Ectodermal cell (in vitro differentiated cells): ENCODE data around the gene OASL.
"Not testable (repeated sequence)": the region's sequence is repeated elsewhere in the genome, so short reads cannot be mapped to it uniquely, and the experiment has no call there.

Experiments
- H3K27ac ChIP-seq: 2 replicates; pipeline ENCODE4 v1.7.0; 2013; ENCODE audit warnings: mild to moderate bottlenecking, low read depth, low read length; ENCODE audit not compliant: insufficient read depth, poor library complexity, severe bottlenecking
- H3K27me3 ChIP-seq: 2 replicates; pipeline ENCODE4 v1.7.0; 2013; ENCODE audit warnings: mild to moderate bottlenecking, low read length; ENCODE audit not compliant: insufficient read depth, control insufficient read depth, poor library complexity, severe bottlenecking
- H3K36me3 ChIP-seq: one replicate; pipeline ENCODE4 v1.7.0; 2013; ENCODE audit warnings: low read length; ENCODE audit not compliant: control insufficient read depth, insufficient read depth
- H3K4me1 ChIP-seq: one replicate; pipeline ENCODE4 v1.7.0; 2013; ENCODE audit warnings: low read length; ENCODE audit not compliant: control insufficient read depth, insufficient read depth
- H3K4me3 ChIP-seq: 2 replicates; pipeline ENCODE4 v1.7.0; 2013; ENCODE audit warnings: low read depth, low read length, control low read depth; ENCODE audit not compliant: insufficient read depth
- H3K9me3 ChIP-seq: 2 replicates; pipeline ENCODE4 v1.7.0; 2013; ENCODE audit warnings: mild to moderate bottlenecking, low read length, moderate library complexity; ENCODE audit not compliant: control insufficient read depth
- WGBS, 2 experiments: methylation state at CpG; one replicate each; pipeline ENCODE4 v1.1.7; 2013; ENCODE audit warnings: missing lambda C conversion rate in 2 of 2; 5-methylcytosine and 5-hydroxymethylcytosine counted together

OASL gene

GRCh38 chr12:121059031-121059898 lies 20.2 kb upstream of the OASL start:
- no peaks in the 10 kb centered on the region for H3K27me3 ChIP-seq
- no peaks in the 10 kb centered on the region for H3K4me1 ChIP-seq
- no peak overlapping the region for H3K27ac ChIP-seq
- 93 to 94% methylated on average over 10 of the region's 10 CpGs for WGBS, 2 experiments
- H3K4me3 ChIP-seq, result no peak overlapping the region
- H3K9me3 ChIP-seq, result no peaks in the 10 kb centered on the region
- no peaks in the 10 kb centered on the region for H3K36me3 ChIP-seq

GRCh38 chr12:121057794-121058193 lies 18.7 kb upstream of the OASL start:
- no peaks in the 10 kb centered on the region for H3K36me3 ChIP-seq
- whole genome bisulfite sequencing, 2 experiments, result 84 to 86% methylated on average over 9 of the region's 9 CpGs

GRCh38 chr12:121053706-121054105 lies 14.7 kb upstream of the OASL start:
- H3K4me1 ChIP-seq, result no peaks in the 10 kb centered on the region
- H3K27ac ChIP-seq, result no peak overlapping the region
- no peaks in the 10 kb centered on the region for H3K9me3 ChIP-seq
- no peaks in the 10 kb centered on the region for H3K36me3 ChIP-seq
- no peak overlapping the region for H3K4me3 ChIP-seq
- no peaks in the 10 kb centered on the region for H3K27me3 ChIP-seq
- 93 to 95% methylated on average over 11 of the region's 11 CpGs for WGBS, 2 experiments

More at GRCh38 chr12:121057794-121058193, 18.7 kb upstream of the OASL start:
- H3K4me3 ChIP-seq, result no peak overlapping the region
- H3K9me3 ChIP-seq, result no peaks in the 10 kb centered on the region
- no peak overlapping the region for H3K27ac ChIP-seq
- H3K27me3 ChIP-seq, result no peaks in the 10 kb centered on the region
- H3K4me1 ChIP-seq, result no peaks in the 10 kb centered on the region

GRCh38 chr12:121050725-121051124 lies 11.7 kb upstream of the OASL start:
- 74 to 85% methylated on average over 2 of the region's 2 CpGs for WGBS, 2 experiments
- Histone ChIP-seq H3K27me3 (no peaks in the 10 kb centered on the region), H3K9me3 (no peaks in the 10 kb centered on the region), H3K4me3 (no peak overlapping the region), H3K4me1 (no peaks in the 10 kb centered on the region), H3K36me3 (no peaks in the 10 kb centered on the region), H3K27ac (no peak overlapping the region)

GRCh38 chr12:121048442-121048841 lies 9.4 kb upstream of the OASL start:
- WGBS, 2 experiments, result 82 to 83% methylated on average over 7 of the region's 7 CpGs
- H3K4me1 ChIP-seq, result no peaks in the 10 kb centered on the region
- H3K27me3 ChIP-seq, result peaks cover 3% of the 10 kb centered on the region
- H3K27ac ChIP-seq, result no peak overlapping the region
- no peaks in the 10 kb centered on the region for H3K36me3 ChIP-seq
- no peaks in the 10 kb centered on the region for H3K9me3 ChIP-seq
- H3K4me3 ChIP-seq, result no peak overlapping the region

- not testable (repeated sequence) for H3K27ac ChIP-seq, H3K4me3 ChIP-seq, H3K4me1 ChIP-seq, H3K36me3 ChIP-seq, H3K27me3 ChIP-seq, H3K9me3 ChIP-seq
- whole genome bisulfite sequencing, 2 experiments, result 91 to 93% methylated on average over 12 of the region's 12 CpGs
Observed at GRCh38 chr12:121047400-121047799, 8.4 kb upstream of the OASL start.

GRCh38 chr12:121043067-121043466 lies 4.0 kb upstream of the OASL start:
- peaks cover 3% of the 10 kb centered on the region for H3K27me3 ChIP-seq
- no peaks in the 10 kb centered on the region for H3K36me3 ChIP-seq
- no peak overlapping the region for H3K27ac ChIP-seq
- no peaks in the 10 kb centered on the region for H3K9me3 ChIP-seq
- 89% methylated on average over 4 of the region's 4 CpGs for WGBS, 2 experiments
- no peaks in the 10 kb centered on the region for H3K4me1 ChIP-seq
- no peak overlapping the region for H3K4me3 ChIP-seq

- Histone ChIP-seq H3K36me3 (no peaks in the 10 kb centered on the region), H3K27ac (no peak overlapping the region), H3K4me3 (no peak overlapping the region), H3K9me3 (no peaks in the 10 kb centered on the region), H3K4me1 (no peaks in the 10 kb centered on the region), H3K27me3 (no peaks in the 10 kb centered on the region)
- 86 to 92% methylated on average over 6 of the region's 6 CpGs for WGBS, 2 experiments
Observed at GRCh38 chr12:121036810-121037326, 2.2 kb downstream of the OASL start.

GRCh38 chr12:121034616-121035305 lies 4.3 kb downstream of the OASL start:
- Histone ChIP-seq H3K27me3 (no peaks in the 10 kb centered on the region), H3K9me3 (no peaks in the 10 kb centered on the region), H3K36me3 (no peaks in the 10 kb centered on the region), H3K4me3 (no peak overlapping the region), H3K27ac (no peak overlapping the region), H3K4me1 (no peaks in the 10 kb centered on the region)
- 88 to 89% methylated on average over 9 of the region's 9 CpGs for WGBS, 2 experiments

- 92 to 95% methylated on average over 10 of the region's 10 CpGs for WGBS, 2 experiments
- H3K27ac ChIP-seq, result no peak overlapping the region
- no peak overlapping the region for H3K4me3 ChIP-seq
- no peaks in the 10 kb centered on the region for H3K36me3 ChIP-seq
- H3K4me1 ChIP-seq, result no peaks in the 10 kb centered on the region
- H3K27me3 ChIP-seq, result no peaks in the 10 kb centered on the region
- no peaks in the 10 kb centered on the region for H3K9me3 ChIP-seq
Observed at GRCh38 chr12:121033625-121034349, 5.3 kb downstream of the OASL start.
